ENCODE data around the gene COPS9. TPM values are rescaled to one million over a fixed set of nuclear protein-coding genes. Genes with fewer than 3 reads are reported as not detected.
A peak's percentile ranks its signal among the peaks of the same experiment; 100 is the strongest.

Gene COPS9
- total RNA-seq, result 100 to 1,000 TPM; 151 to 161 TPM
- polyA plus RNA-seq (2013, experiment 1 of 2), result 175 TPM
- 183 TPM for polyA plus RNA-seq (2013, experiment 2 of 2)
- long read RNA-seq, experiment 1, transcript COPS9-205 (3 exons, 418 nt), result major isoform, 73 of 75 reads
- long read RNA-seq, experiment 1, partial matches to known transcripts, result 0 of 75 reads
- long read RNA-seq, experiment 1, other reads (novel, unspliced or antisense), result 2 of 75 reads
- long read RNA-seq, experiment 2, transcript COPS9-205 (3 exons, 418 nt), result major isoform, 41 of 44 reads
- long read RNA-seq, experiment 2, partial matches to known transcripts, result 0 of 44 reads
- long read RNA-seq, experiment 2, other reads (novel, unspliced or antisense), result 1 of 44 reads
- long read RNA-seq, experiment 3, transcript COPS9-205 (3 exons, 418 nt), result major isoform, 17 of 17 reads
- long read RNA-seq, experiment 3, partial matches to known transcripts, result 0 of 17 reads
- long read RNA-seq, experiment 3, other reads (novel, unspliced or antisense), result 0 of 17 reads
- long read RNA-seq, experiment 4, result 0 reads

DNA sequence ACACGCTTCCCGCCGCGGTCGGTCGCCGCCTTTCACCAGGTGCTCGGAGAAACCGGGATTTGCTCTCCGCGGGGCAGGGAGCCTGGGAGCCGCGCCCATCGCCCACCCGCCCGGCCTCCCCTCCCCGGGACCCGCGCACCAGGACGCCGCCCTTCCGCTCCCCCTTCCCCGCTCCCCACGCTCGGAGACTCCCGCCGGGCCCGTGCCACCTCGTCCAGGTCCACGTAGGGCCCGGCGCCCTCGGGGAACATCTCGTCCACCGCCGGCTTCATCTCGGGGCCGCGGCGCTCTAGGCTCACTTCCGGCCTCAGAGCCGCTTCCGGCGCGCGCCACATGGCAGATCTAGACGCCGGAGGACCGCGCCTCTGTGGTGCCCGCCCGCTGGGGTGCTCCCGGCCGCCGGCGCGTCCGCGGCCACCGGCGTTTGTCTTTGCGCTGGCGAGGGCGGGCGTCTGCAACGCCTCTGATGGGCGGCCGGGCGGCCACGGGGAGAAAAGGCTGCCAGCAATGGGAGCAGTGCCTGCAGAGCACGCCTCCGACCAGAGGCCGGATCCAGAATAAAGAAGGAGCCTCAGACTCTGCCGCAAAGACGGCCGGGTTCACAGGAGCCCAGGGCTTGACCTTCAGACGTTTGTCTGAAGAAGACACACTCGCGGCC lies at the start of gene COPS9:
Gene COPS9 (minus strand): TSS at position 293 of the 658 bp plus-strand sequence. CDS start 21 bp downstream, at position 272.
- H3K9me3 ChIP-seq (ENCODE audit: control insufficient read depth, low read length), result no peaks in the 10 kb centered on the region
- no peaks in the 10 kb centered on the region for H3K9me3 Mint-ChIP-seq
- peaks cover 28% of the 10 kb centered on the region for H3K36me3 ChIP-seq (ENCODE audit: control insufficient read depth, insufficient read depth, low read length)
- H3K36me3 Mint-ChIP-seq (ENCODE audit: low read depth), result peaks cover 28% of the 10 kb centered on the region
- no peaks in the 10 kb centered on the region for H3K27me3 ChIP-seq (ENCODE audit: control insufficient read depth, insufficient read depth, low read length, poor library complexity, severe bottlenecking)
- no peaks in the 10 kb centered on the region for H3K4me1 ChIP-seq (ENCODE audit: control insufficient read depth, insufficient read depth, low read length)
- H3K9ac ChIP-seq (ENCODE audit: extremely low read depth, low read length, poor library complexity, severe bottlenecking), result peak within 1 kb of the TSS; percentile 64
- peak within 1 kb of the TSS; percentile 93 for H3K27ac Mint-ChIP-seq
- WGBS, 2 experiments (ENCODE audit: insufficient coverage in 1 of 2, insufficient read length in 1 of 2), result 2% methylated on average over 50 to 79 of the region's 79 CpGs
- peak; percentile 96 for DNase-seq
- H3K4me3 ChIP-seq (ENCODE audit: low read length), result peak within 1 kb of the TSS; percentile 94
- peak within 1 kb of the TSS; percentile 95 for H3K4me3 Mint-ChIP-seq
- H3K27ac ChIP-seq (ENCODE audit: low read depth, low read length), result no peak within 1 kb of the TSS
- peaks cover 12% of the 10 kb centered on the region for H3K27me3 Mint-ChIP-seq (ENCODE audit: insufficient read depth)
- H3K4me1 Mint-ChIP-seq, result peaks cover 25% of the 10 kb centered on the region
- TF ChIP-seq, protein P1, sequence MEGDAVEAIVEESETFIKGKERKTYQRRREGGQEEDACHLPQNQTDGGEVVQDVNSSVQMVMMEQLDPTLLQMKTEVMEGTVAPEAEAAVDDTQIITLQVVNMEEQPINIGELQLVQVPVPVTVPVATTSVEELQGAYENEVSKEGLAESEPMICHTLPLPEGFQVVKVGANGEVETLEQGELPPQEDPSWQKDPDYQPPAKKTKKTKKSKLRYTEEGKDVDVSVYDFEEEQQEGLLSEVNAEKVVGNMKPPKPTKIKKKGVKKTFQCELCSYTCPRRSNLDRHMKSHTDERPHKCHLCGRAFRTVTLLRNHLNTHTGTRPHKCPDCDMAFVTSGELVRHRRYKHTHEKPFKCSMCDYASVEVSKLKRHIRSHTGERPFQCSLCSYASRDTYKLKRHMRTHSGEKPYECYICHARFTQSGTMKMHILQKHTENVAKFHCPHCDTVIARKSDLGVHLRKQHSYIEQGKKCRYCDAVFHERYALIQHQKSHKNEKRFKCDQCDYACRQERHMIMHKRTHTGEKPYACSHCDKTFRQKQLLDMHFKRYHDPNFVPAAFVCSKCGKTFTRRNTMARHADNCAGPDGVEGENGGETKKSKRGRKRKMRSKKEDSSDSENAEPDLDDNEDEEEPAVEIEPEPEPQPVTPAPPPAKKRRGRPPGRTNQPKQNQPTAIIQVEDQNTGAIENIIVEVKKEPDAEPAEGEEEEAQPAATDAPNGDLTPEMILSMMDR (conservative IDR thresholded peaks at IDR 0.05), result no peak

DNA sequence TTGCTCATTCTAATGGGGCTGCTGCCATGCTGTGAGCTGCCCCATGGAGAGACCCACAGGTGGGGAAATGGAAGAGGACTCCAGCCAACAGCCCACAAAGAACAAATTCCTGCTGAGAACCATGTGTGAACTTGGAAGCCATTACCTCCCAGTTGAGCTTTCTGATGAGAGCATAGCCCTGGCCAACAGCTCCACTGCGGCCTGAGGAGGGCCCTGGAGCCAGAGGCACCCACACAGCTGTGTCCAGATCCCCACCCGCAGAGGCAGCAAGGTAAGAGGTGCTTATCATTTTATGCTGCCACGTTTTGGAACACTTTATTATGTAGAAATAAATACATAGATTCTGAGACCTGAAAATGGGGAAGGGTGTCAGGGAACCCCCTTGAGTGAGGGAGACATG lies 48.6 kb upstream of the COPS9 start:
- 64 to 76% methylated on average over 3 of the region's 3 CpGs for WGBS, 2 experiments (ENCODE audit: insufficient coverage in 1 of 2, insufficient read length in 1 of 2)

More for the DNA sequence above, 48.6 kb upstream of the COPS9 start:
- Histone ChIP-seq H3K9me3 (ENCODE audit: control insufficient read depth, low read length) (peaks cover 7% of the 10 kb centered on the region), H3K27me3 (ENCODE audit: control insufficient read depth, insufficient read depth, low read length, poor library complexity, severe bottlenecking) (no peaks in the 10 kb centered on the region), H3K4me1 (ENCODE audit: control insufficient read depth, insufficient read depth, low read length) (no peaks in the 10 kb centered on the region), H3K36me3 (ENCODE audit: control insufficient read depth, insufficient read depth, low read length) (no peaks in the 10 kb centered on the region), H3K4me3 (ENCODE audit: low read length) (no peak overlapping the region), H3K27ac (ENCODE audit: low read depth, low read length) (no peak overlapping the region), H3K9ac (ENCODE audit: extremely low read depth, low read length, poor library complexity, severe bottlenecking) (no peak overlapping the region)
- TF ChIP-seq, protein P1 (conservative IDR thresholded peaks at IDR 0.05), result no peak
- no peaks in the 10 kb centered on the region for H3K4me1 Mint-ChIP-seq
- H3K9me3 Mint-ChIP-seq, result peaks cover 24% of the 10 kb centered on the region
- no peak overlapping the region for H3K27ac Mint-ChIP-seq
- no peak overlapping the region for H3K4me3 Mint-ChIP-seq
- peaks cover 17% of the 10 kb centered on the region for H3K27me3 Mint-ChIP-seq (ENCODE audit: insufficient read depth)
- H3K36me3 Mint-ChIP-seq (ENCODE audit: low read depth), result no peaks in the 10 kb centered on the region
- DNase-seq, result peak; percentile 22
